Measurements from ENCODE around the gene ATP6V1F.

The ATP6V1F gene

GRCh38 chr7:128849804-128850490 lies 12.7 kb upstream of the ATP6V1F start:
- DNase-seq: no peak

DNA sequence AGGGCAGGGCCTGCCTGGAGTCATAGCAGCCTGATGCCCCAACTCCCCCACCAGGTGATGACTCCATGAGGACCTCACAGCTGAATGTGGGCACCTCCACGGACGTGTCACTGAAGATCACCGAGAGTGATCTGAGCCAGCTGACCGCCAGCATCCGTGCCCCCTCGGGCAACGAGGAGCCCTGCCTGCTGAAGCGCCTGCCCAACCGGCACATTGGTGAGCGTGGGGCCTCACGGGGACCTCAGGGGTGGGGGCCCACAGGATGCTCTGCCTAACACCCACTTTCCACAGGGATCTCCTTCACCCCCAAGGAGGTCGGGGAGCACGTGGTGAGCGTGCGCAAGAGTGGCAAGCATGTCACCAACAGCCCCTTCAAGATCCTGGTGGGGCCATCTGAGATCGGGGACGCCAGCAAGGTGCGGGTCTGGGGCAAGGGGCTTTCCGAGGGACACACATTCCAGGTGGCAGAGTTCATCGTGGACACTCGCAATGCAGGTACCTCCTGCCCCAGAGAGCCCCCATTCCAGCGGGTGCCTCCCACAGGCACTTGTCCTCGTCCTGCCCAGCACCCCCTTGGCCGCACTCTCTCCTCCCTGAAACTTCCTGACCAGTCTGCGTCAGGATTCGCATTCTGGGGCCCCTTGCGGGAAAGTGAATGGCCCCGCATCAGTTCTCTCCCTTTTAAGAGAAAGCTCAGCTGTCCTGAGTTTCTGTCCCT lies 10.0 kb upstream of the ATP6V1F start:
- no peak for DNase-seq

DNA sequence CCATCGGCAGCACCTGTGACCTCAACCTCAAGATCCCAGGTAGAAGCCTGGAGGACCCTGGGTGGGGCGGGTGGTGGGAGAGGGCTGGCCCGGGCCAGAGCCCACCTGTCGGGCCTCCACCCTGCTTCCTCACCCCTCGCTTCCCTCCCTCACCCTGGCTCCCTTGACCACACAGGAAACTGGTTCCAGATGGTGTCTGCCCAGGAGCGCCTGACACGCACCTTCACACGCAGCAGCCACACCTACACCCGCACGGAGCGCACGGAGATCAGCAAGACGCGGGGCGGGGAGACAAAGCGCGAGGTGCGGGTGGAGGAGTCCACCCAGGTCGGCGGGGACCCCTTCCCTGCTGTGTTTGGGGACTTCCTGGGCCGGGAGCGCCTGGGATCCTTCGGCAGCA lies 8.9 kb upstream of the ATP6V1F start:
- DNase-seq: no peak

DNA sequence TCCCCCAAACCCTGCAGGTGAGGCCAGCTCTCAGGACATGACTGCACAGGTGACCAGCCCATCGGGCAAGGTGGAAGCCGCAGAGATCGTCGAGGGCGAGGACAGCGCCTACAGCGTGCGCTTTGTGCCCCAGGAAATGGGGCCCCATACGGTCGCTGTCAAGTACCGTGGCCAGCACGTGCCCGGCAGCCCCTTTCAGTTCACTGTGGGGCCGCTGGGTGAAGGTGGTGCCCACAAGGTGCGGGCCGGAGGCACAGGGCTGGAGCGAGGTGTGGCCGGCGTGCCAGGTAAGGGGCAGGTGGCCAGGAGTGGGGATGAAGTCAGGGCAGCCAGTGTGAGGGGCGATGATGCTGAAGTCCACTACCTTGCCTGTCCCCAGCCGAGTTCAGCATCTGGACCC lies 8.3 kb upstream of the ATP6V1F start:
- no peak for DNase-seq

GRCh38 chr7:128855559-128855958 lies 7.1 kb upstream of the ATP6V1F start:
- no peak for DNase-seq

DNA sequence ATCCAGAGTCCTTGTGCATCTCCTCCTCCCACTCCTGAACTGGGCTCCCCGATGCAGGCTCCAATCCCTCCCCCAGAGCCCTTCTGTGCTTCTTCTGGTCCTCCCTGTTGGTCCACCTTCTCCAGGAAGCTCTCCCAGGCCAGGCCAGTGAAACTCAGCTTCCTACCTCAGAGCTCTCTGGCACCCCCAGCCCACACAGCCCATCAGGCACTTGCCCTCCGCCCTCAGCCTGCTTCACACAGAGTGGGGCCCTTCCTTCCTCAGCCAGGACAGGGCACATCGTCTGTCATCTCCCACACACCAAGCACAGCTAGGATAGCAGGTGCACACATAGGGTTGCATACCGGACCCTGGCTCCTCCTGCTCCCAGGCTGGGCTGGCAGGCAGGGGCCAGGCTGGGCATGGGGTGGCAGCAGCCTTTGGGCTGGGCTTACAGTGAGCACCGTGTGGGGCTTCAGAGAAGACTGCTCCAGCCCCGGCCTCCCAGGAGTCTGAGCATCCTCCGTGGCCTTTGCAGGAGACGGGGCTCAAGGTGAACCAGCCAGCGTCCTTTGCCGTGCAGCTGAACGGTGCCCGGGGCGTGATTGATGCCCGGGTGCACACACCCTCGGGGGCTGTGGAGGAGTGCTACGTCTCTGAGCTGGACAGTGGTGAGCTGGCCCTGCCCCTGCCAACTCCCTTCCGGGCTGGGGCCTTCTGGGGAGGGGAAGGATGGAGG lies 6.5 kb upstream of the ATP6V1F start:
- no peak for DNase-seq

- DNase-seq: no peak
Observed at GRCh38 chr7:128858380-128859231, 4.0 kb upstream of the ATP6V1F start.

GRCh38 chr7:128859232-128860157 lies 3.2 kb upstream of the ATP6V1F start:
- DNase-seq: no peak

DNA sequence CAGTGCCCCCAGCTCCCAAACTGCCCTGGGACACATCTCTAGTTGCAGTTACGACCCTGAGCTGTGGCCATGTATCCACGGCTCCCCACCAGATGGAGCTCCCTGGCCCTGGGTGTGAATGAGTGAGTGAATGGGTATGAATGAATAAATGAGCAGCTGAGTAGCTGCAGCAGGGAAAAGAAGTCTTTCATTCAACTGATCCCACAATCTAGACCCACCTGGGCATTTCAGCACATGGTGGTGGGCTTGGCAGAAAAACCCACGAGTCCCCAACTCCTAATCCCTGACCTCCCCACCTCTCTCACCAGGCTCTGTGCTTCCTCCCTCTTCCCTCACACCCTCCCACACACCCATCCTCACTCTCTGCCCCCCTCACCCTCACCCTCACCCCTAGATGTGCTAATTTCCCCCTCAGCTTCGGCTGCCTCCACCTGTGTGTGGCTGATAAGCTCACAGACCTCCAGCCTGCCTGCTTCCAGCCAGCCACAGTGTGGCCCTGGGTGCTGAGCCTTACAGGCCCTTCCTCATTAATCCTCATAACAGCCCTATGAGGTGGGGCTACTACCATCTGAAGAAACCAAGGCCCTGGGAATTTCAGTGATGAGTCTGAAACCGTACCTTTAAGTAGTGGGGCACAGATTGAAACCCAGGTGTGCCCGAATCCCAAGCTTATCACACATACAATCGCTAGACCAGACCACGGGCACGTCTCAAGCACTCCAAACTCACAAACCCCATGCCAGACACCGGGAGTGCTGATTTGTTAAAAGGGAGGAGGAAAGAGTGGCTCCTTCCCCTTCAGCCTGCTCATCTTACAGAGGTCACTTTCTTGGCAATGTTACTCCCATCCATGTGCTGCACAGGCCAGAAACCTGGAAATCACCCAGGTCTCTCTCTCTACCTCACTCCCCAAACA lies 2.2 kb upstream of the ATP6V1F start:
- DNase-seq: no peak

DNA sequence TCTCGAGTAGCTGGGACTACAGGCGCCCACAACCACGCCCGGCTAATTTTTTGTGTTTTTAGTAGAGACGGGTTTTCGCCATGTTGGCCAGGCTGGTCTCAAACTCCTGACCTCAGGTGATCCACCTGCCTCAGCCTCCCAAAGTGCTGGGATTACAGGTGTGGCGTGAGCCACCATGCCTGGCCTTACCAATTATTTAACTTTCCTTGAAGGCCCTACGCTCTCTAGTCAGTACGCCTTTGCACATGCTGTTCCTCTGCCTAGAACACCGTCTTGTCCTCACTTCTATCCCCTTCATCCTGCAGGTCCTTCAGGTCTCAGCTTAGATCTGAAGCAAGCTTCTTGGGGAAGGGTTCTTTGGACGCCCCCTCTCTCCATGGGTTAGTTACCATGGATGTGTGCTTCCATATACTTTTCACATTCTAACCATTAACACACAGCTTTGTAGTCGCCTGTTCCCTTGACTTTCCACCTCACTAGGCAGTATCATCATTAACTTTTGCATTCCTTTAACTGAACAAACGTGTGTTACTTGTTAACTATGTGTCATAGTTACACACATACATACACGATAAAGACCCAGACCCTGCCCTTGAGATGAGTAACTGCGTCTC lies 592 bp upstream of the ATP6V1F start:
- DNase-seq: no peak

GRCh38 chr7:128863433-128863989 lies 855 bp downstream of the ATP6V1F start:
- peak; percentile 57 for DNase-seq

- no peak for DNase-seq
Observed at GRCh38 chr7:128865303-128865702, 2.6 kb downstream of the ATP6V1F start.

- no peak for DNase-seq
Observed at GRCh38 chr7:128865996-128866877, 3.6 kb downstream of the ATP6V1F start.

DNA sequence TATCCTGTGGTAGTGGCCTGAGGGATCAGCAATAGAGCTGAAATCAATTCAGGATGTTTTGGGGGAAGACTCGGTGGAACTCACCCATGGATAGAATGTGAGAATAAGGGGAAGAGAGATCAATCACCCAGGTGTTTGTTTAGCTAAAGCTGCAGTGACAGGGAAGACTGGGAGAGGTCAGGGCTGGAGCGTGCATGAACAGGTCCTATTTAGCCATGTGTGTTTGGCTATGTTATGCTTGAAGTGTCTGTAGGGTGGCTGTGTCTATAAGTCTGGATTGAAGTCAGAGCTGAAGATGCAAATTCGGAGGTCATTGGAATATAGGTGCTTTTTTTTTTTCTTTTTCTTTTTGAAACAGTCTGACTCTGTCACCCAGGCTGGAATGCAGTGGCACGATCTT lies 4.6 kb downstream of the ATP6V1F start:
- DNase-seq: no peak

GRCh38 chr7:128867842-128868623 lies 5.4 kb downstream of the ATP6V1F start:
- DNase-seq: no peak

DNA sequence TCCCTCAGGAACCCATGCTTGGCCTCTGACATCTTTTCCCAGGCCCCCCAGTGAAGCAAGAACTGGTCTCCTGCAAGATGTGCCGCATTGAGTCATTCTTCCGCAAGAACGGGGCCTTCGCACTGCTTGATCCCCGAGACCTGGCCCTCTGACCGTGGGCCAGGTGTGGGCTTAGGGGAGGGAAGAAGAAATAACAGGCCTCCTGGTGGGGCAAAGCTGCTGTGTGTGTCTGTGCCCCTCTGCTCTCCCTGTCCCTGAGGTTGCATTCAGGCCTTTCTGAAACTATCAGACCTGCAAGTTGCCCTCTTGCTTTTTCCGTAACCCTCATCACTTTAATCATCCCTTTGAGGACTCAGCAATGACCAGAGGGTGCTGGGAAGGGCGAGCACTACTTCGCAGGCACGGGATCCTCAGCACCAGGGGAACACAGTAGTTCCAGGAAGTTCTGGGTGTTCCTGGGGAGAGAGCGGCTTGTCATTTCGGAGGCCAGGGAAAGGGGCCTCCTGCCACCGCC lies 6.0 kb downstream of the ATP6V1F start:
- DNase-seq: no peak

DNA sequence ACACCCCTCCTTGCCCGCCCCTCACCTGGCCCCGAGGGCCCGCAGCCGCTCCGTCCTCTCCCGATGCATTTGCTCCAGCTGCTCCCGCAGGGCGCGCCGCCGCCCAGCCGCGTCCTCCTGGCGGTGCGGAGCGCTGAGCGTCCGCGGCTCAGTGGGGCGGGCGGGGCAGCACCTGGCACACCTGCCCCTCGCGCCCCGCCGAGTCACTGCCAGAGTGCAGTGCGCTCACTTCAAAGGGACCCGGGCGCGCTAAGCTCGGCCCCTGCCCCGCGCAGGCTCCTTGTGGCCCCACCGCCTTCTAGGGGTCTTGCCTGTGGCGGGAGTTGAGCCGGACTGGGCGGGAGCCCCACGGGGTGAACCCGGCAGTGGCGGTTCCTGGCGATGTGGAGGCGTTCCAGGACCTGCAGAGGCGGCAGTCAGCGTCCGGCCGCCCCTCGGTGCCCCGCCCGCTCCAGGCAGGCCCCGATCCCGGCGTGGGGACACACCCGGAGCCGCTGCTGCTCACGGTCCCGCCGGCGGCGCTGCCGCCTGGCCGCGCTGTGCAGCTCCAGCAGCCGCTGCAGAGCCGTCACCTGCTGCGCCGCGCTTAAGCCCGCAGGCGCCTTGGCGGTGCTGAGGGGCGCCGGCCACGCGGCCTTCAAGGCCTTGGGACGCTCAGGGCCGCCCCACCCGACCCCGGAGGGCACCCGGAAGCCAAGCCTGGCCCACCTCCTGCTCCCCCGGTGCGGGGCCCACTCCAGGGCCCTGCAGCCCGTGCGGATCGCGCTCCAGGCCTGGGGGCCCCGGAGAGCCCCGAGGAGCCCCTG lies 6.7 kb downstream of the ATP6V1F start:
- peak; percentile 34 for DNase-seq
